HepG2 (cell line): ENCODE data around the gene PACS1. TPM values are rescaled to one million over a fixed set of nuclear protein-coding genes. Genes with fewer than 3 reads are reported as not detected.

Experiments
- CREB1 ChIP-seq, 2 experiments: fragments of 450-650 bp in 1 of 2; IDR thresholded peaks; 2 replicates each; pipeline ENCODE4 v1.6.1; 2016 to 2017; ENCODE audit warnings: control low read depth in 1 of 2, mild to moderate bottlenecking in 1 of 2, missing compliant biosample characterization in 1 of 2, missing genetic modification characterization in 1 of 2
- DNMT1 ChIP-seq: sonication (generic); formaldehyde crosslinking; IDR thresholded peaks from 2 replicates; pipeline ENCODE4 v1.5.1; 2020; ENCODE audit warnings: mild to moderate bottlenecking, missing genetic modification reagents
- DNMT3B ChIP-seq: conservative IDR thresholded peaks from 2 replicates; pipeline ENCODE4 v1.6.1; 2016; ENCODE audit warnings: missing biosample characterization, control low read depth
- DR1 ChIP-seq: sonication (generic); formaldehyde crosslinking; IDR thresholded peaks from 2 replicates; pipeline ENCODE4 v1.8.0; 2021; ENCODE audit warnings: mild to moderate bottlenecking, missing genetic modification reagents, inconsistent platforms
- EEA1 ChIP-seq: sonication (generic); formaldehyde crosslinking; IDR thresholded peaks from 2 replicates; pipeline ENCODE4 v1.5.1; 2020; ENCODE audit warnings: mild to moderate bottlenecking, missing genetic modification reagents, borderline replicate concordance
- ELF1 ChIP-seq: sonication (generic); formaldehyde crosslinking; IDR thresholded peaks from 2 replicates; pipeline ENCODE4 v1.4.0; 2020; ENCODE audit warnings: missing genetic modification reagents
- ESRRA ChIP-seq: sonication (generic); formaldehyde crosslinking; IDR thresholded peaks from 2 replicates; pipeline ENCODE4 v1.5.1; 2020; ENCODE audit warnings: mild to moderate bottlenecking, low read depth, missing genetic modification reagents
- FIP1L1 ChIP-seq: fragments of 200-400 bp; formaldehyde crosslinking; IDR thresholded peaks from 2 replicates; pipeline ENCODE4 v1.6.1; 2018; ENCODE audit warnings: low read depth, mild to moderate bottlenecking, low read length, moderate library complexity, borderline replicate concordance; ENCODE audit not compliant: insufficient read depth
- GABPA ChIP-seq, 2 experiments: IDR thresholded peaks; 2 replicates each; pipeline ENCODE4 v1.6.1; 2011 to 2016; ENCODE audit warnings: low read depth in 2 of 2, low read length in 1 of 2, missing biosample characterization in 1 of 2, missing genetic modification characterization in 1 of 2
- GMEB1 ChIP-seq: sonication (generic); formaldehyde crosslinking; IDR thresholded peaks from 2 replicates; pipeline ENCODE4 v1.5.1; 2020; ENCODE audit warnings: missing genetic modification reagents, mild to moderate bottlenecking, borderline replicate concordance
- IRF2 ChIP-seq: IDR thresholded peaks from 2 replicates; pipeline ENCODE4 v1.6.1; 2018; ENCODE audit warnings: missing genetic modification reagents, missing compliant biosample characterization
- KDM3A ChIP-seq: IDR thresholded peaks from 2 replicates; pipeline ENCODE4 v1.6.1; 2018; ENCODE audit warnings: low read depth, missing compliant biosample characterization
- KDM5A ChIP-seq: fragments of 200-600 bp; sonication (generic); IDR thresholded peaks from 2 replicates; pipeline ENCODE4 v1.7.0; 2018; ENCODE audit warnings: antibody characterized with exemption, mild to moderate bottlenecking, low read length, borderline replicate concordance
- KMT2A ChIP-seq: sonication (generic); formaldehyde crosslinking; IDR thresholded peaks from 2 replicates; pipeline ENCODE4 v1.4.0; 2020; ENCODE audit warnings: missing genetic modification reagents
- NR0B2 ChIP-seq: sonication (generic); formaldehyde crosslinking; IDR thresholded peaks from 2 replicates; pipeline ENCODE4 v1.4.0; 2020; ENCODE audit warnings: mild to moderate bottlenecking, missing genetic modification reagents
- POLR2A ChIP-seq, 2 experiments: IDR thresholded peaks; 2 replicates each; pipeline ENCODE4 v1.6.1; 2011; ENCODE audit warnings: low read depth in 2 of 2, low read length in 2 of 2, mild to moderate bottlenecking in 1 of 2, moderate library complexity in 1 of 2; ENCODE audit not compliant: insufficient read depth in 1 of 2
- POLR2G ChIP-seq: fragments of 200-400 bp; formaldehyde crosslinking; IDR thresholded peaks from 2 replicates; pipeline ENCODE4 v1.6.1; 2018; ENCODE audit warnings: mild to moderate bottlenecking, low read depth, low read length, moderate library complexity
- RBFOX2 ChIP-seq: fragments of 200-400 bp; formaldehyde crosslinking; IDR thresholded peaks from 2 replicates; pipeline ENCODE4 v1.6.1; 2017; ENCODE audit warnings: low read depth, mild to moderate bottlenecking, low read length
- THRA ChIP-seq: sonication (generic); formaldehyde crosslinking; IDR thresholded peaks from 2 replicates; pipeline ENCODE4 v1.4.0; 2020; ENCODE audit warnings: missing genetic modification reagents, borderline replicate concordance
- ZBTB3 ChIP-seq: sonication (generic); formaldehyde crosslinking; IDR thresholded peaks from 2 replicates; pipeline ENCODE4 v1.4.0; 2020; ENCODE audit warnings: low read depth, mild to moderate bottlenecking, moderate library complexity, missing genetic modification reagents, borderline replicate concordance
- ZBTB7A ChIP-seq: sonication (generic); formaldehyde crosslinking; IDR thresholded peaks from 2 replicates; pipeline ENCODE4 v1.8.0; 2022; ENCODE audit warnings: mild to moderate bottlenecking, missing genetic modification reagents
- ZFP62 ChIP-seq: sonication (generic); formaldehyde crosslinking; IDR thresholded peaks from 2 replicates; pipeline ENCODE4 v1.4.0; 2020; ENCODE audit warnings: missing genetic modification reagents
- ZNF335 ChIP-seq: sonication (generic); formaldehyde crosslinking; IDR thresholded peaks from 2 replicates; pipeline ENCODE4 v1.4.0; 2020; ENCODE audit warnings: missing genetic modification reagents
- ZNF501 ChIP-seq: sonication (generic); formaldehyde crosslinking; IDR thresholded peaks from 2 replicates; pipeline ENCODE4 v1.5.1; 2020; ENCODE audit warnings: mild to moderate bottlenecking, moderate library complexity, missing genetic modification reagents
- ZNF530 ChIP-seq: sonication (generic); formaldehyde crosslinking; IDR thresholded peaks from 2 replicates; pipeline ENCODE4 v1.5.0; 2020; ENCODE audit warnings: low read depth, mild to moderate bottlenecking, missing genetic modification reagents
- ZNF776 ChIP-seq: sonication (generic); formaldehyde crosslinking; IDR thresholded peaks from 2 replicates; pipeline ENCODE4 v1.4.0; 2020; ENCODE audit warnings: mild to moderate bottlenecking, missing genetic modification reagents
- ZNF891 ChIP-seq: sonication (generic); formaldehyde crosslinking; IDR thresholded peaks from 2 replicates; pipeline ENCODE4 v1.5.0; 2020; ENCODE audit warnings: mild to moderate bottlenecking, missing genetic modification reagents
- polyA plus RNA-seq, 8 experiments: library from polyadenylated mRNA; depleted of rRNA in 3 of 8; stranded (reverse) in 7 of 8; unstranded in 1 of 8; fragments of >200 nt; fragmentation: Illumina TruSeq in 4 of 8; extraction: Trizol in 4 of 8; gene quantifications; 2 replicates each; pipeline versions ENCODE4 v1.2.1 to v1.2.3, GENCODE V29; 2011 to 2016; ENCODE audit warnings: low read depth in 4 of 8, missing spikeins in 1 of 8, mixed read lengths in 1 of 8; ENCODE audit not compliant: insufficient read depth in 1 of 8
- total RNA-seq, 5 experiments: library from RNA; depleted of rRNA; stranded (reverse); fragments of >200 nt; fragmentation: Illumina TruSeq; extraction: Trizol; gene quantifications; 2 replicates each; pipeline ENCODE4 v1.2.3, GENCODE V29; 2016; ENCODE audit warnings: low read depth in 1 of 5

Gene PACS1
- total and polyA plus RNA-seq, 2 of the 13 experiments (the other 11 are each of a cell fraction or from before 2014, with no cell fraction given) = 7.6 to 8.6 TPM

GRCh38 chr11:66268244-66268951, 198.3 kb downstream of the PACS1 start, which contains the start of gene RAB1B (continued):
- TF ChIP-seq KDM5A = peak; percentile 61; the same call in 1 of the 2 replicates
- TF ChIP-seq CREB1 (IDR thresholded peaks at IDR 0.05) = peak; percentile 53
- TF ChIP-seq CREB1 (CRISPR knock-in tag; IDR thresholded peaks at IDR 0.05) = peak; percentile 61
- peak; percentile 41; the same call in 1 of the 2 replicates for TF ChIP-seq NR0B2 (CRISPR knock-in tag)
- TF ChIP-seq ZNF501 (CRISPR knock-in tag) = no peak
- TF ChIP-seq IRF2 (CRISPR knock-in tag) = peak; percentile 90
- peak; percentile 55; the same call in 1 of the 2 replicates for TF ChIP-seq ZBTB7A (CRISPR knock-in tag)
- no peak for TF ChIP-seq FIP1L1
- TF ChIP-seq POLR2A (IDR thresholded peaks at IDR 0.05; ENCODE audit: insufficient read depth in 1 of 2, low read depth in 2 of 2, low read length in 2 of 2) = peak; percentile 42 to 62; a peak in 3 of 4 replicates
- TF ChIP-seq GABPA (IDR thresholded peaks at IDR 0.05; ENCODE audit: low read depth, low read length) = peak; percentile 58
- TF ChIP-seq GABPA (CRISPR knock-in tag; IDR thresholded peaks at IDR 0.05; ENCODE audit: low read depth) = peak; percentile 72
- peak; percentile 54; the same call in 1 of the 2 replicates for TF ChIP-seq EEA1 (CRISPR knock-in tag)
- peak; percentile 76 for TF ChIP-seq POLR2G
- TF ChIP-seq ZNF530 (CRISPR knock-in tag) = no peak
- TF ChIP-seq ZNF776 (CRISPR knock-in tag) = 0 out of 2 replicates have a peak, but pooled peaks have one; percentile 59
- TF ChIP-seq KMT2A = no peak
- no peak for TF ChIP-seq DNMT1 (CRISPR knock-in tag)
- peak; percentile 79 for TF ChIP-seq ELF1 (CRISPR knock-in tag)
- TF ChIP-seq THRA (CRISPR knock-in tag) = no peak; the same call in 1 of the 2 replicates
- TF ChIP-seq RBFOX2 = peak; percentile 92
- TF ChIP-seq GMEB1 (CRISPR knock-in tag) = peak; percentile 81
- TF ChIP-seq ZNF335 (CRISPR knock-in tag) = peak; percentile 22; the same call in 1 of the 2 replicates
- no peak for TF ChIP-seq ZNF891 (CRISPR knock-in tag)
- TF ChIP-seq ESRRA (CRISPR knock-in tag) = peak; percentile 46; the same call in 1 of the 2 replicates
- no peak for TF ChIP-seq ZFP62 (CRISPR knock-in tag)
- TF ChIP-seq KDM3A (CRISPR knock-in tag) = 0 out of 2 replicates have a peak, but pooled peaks have one; percentile 53
- 0 out of 2 replicates have a peak, but pooled peaks have one; percentile 49 for TF ChIP-seq ZBTB3
- no peak for TF ChIP-seq DR1 (CRISPR knock-in tag)
- 0 out of 2 replicates have a peak, but pooled peaks have one; percentile 63 for TF ChIP-seq DNMT3B (CRISPR knock-in tag)
